GM19240 (cell line): ENCODE measurements around the gene SLC38A9.
"Not testable (repeated sequence)": the region's sequence is repeated elsewhere in the genome, so short reads cannot be mapped to it uniquely, and the experiment has no call there.

Experiments used
- DNase-seq: peaks from one replicate; pipeline ENCODE4 v3.0.0; 2011; ENCODE audit warnings: low spot score; ENCODE audit not compliant: insufficient read length

The SLC38A9 gene

GRCh38 chr5:55708732-55709131 lies 3.4 kb downstream of the SLC38A9 start:
- DNase-seq = no peak

- no peak for DNase-seq
These were observed 5.9 kb downstream of the SLC38A9 start for GRCh38 chr5:55706230-55706629.

GRCh38 chr5:55702598-55703345 lies 9.4 kb downstream of the SLC38A9 start:
- DNase-seq = no peak

- DNase-seq = no peak
These were observed 10.5 kb downstream of the SLC38A9 start for GRCh38 chr5:55701462-55702103.

GRCh38 chr5:55700745-55701144 lies 11.4 kb downstream of the SLC38A9 start:
- DNase-seq = no peak

- DNase-seq = no peak
These were observed 13.0 kb downstream of the SLC38A9 start for GRCh38 chr5:55699041-55699688.

GRCh38 chr5:55696704-55697103 lies 15.4 kb downstream of the SLC38A9 start:
- not testable (repeated sequence) for DNase-seq

- DNase-seq = no peak
These were observed 17.8 kb downstream of the SLC38A9 start for GRCh38 chr5:55694152-55694830.

GRCh38 chr5:55692509-55692908 lies 19.6 kb downstream of the SLC38A9 start:
- DNase-seq = no peak

GRCh38 chr5:55692106-55692417 lies 20.1 kb downstream of the SLC38A9 start:
- DNase-seq = no peak

- DNase-seq = no peak
These were observed 20.6 kb downstream of the SLC38A9 start for GRCh38 chr5:55691265-55692105.

- DNase-seq = no peak
These were observed 30.1 kb downstream of the SLC38A9 start for GRCh38 chr5:55682071-55682470.

GRCh38 chr5:55681301-55681700 lies 30.8 kb downstream of the SLC38A9 start:
- DNase-seq = no peak

- DNase-seq = no peak
These were observed 31.8 kb downstream of the SLC38A9 start for GRCh38 chr5:55680353-55680752.

- no peak for DNase-seq
These were observed 32.6 kb downstream of the SLC38A9 start for GRCh38 chr5:55679556-55679955.

- DNase-seq = no peak
These were observed 37.0 kb downstream of the SLC38A9 start for GRCh38 chr5:55675119-55675518.

GRCh38 chr5:55674340-55674739 lies 37.8 kb downstream of the SLC38A9 start:
- no peak for DNase-seq

GRCh38 chr5:55672477-55672911 lies 39.6 kb downstream of the SLC38A9 start:
- DNase-seq = no peak

GRCh38 chr5:55671975-55672374 lies 40.1 kb downstream of the SLC38A9 start:
- DNase-seq = no peak

GRCh38 chr5:55668356-55668755 lies 43.8 kb downstream of the SLC38A9 start:
- DNase-seq = no peak

- DNase-seq = no peak
These were observed 44.2 kb downstream of the SLC38A9 start for GRCh38 chr5:55667938-55668337.
